ENCODE results near the gene MMP17. TPM values are rescaled to one million over a fixed set of nuclear protein-coding genes. Genes with fewer than 3 reads are reported as not detected.

Gene MMP17
- total RNA-seq (2022) (0.61 and 1.4 TPM in 2 replicates), Bru-seq, nascent RNA (percentile 11 among the genes with signal in this experiment), BruChase-seq, experiment 1, labeled RNA remaining after a 6-hour chase (percentile 7 among the genes with signal in this experiment), BruChase-seq, experiment 2, labeled RNA remaining after a 2-hour chase (percentile 13 among the genes with signal in this experiment)
- long read RNA-seq, partial matches to known transcripts = 0 of 2 reads
- long read RNA-seq, other reads (novel, unspliced or antisense) = 1 of 2 reads

DNA sequence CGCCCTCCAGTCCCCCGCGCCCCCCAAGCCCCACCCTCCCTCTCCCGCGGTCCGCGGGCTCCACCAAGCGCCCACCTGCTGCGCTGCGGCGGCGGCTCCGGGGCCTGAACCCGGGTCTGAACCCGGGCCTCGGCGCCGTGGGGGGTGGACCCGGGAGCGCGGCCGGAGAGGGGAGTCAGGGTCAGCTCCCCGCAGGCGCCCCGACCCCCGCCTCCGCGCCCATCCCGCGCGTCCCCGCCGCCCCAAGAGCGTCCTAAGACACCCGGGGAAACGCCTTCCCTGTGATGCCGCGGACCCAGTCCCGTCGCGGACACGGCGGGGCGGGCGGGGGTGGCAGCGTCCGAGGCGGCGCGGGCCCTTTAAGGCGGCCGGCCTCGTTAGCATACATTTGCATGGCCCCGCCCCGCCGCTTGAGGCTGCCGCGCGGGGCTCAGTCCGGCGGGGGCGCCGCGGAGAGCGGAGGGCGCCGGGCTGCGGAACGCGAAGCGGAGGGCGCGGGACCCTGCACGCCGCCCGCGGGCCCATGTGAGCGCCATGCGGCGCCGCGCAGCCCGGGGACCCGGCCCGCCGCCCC lies at the start of gene MMP17:
Gene MMP17 (plus strand): TSS at position 433 of the 574 bp plus-strand sequence. CDS start 102 bp downstream, at position 535.
- intact Hi-C loops (cut with micrococcal nuclease; ENCODE audit: unreplicated experiment) = loop anchor here (10.0 kb wide), 1 partner anchor 223 kb away; no protein-coding TSS in a partner anchor
- peaks cover 77% of the 10 kb centered on the region for H3K27me3 Mint-ChIP-seq (ENCODE audit: unreplicated experiment)
- H3K4me1 Mint-ChIP-seq (ENCODE audit: low read depth, unreplicated experiment) = peaks cover 18% of the 10 kb centered on the region

DNA sequence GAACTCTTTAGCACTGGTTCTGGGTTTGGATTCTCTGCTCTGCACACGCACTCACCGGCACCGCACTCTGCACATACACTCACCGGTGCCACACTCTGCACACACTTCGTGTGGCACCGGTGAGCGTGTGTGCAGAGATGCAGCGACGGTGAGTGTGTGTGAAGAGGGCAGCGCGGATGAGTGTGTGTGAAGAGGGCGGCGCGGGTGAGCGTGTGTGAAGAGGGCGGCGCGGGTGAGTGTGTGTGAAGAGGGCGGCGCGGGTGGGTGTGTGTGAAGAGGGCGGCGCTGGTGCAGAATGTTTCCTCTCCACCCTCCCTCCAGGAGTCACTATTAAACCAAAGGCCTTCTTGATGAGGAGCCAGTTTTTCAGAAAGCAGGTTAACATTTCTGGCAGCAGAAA lies 49.2 kb upstream of the MMP17 start:
- no peak overlapping the region for H3K4me3 Mint-ChIP-seq (ENCODE audit: low read depth, unreplicated experiment)
- H3K4me1 Mint-ChIP-seq (ENCODE audit: low read depth, unreplicated experiment) = no peaks in the 10 kb centered on the region
- no peaks in the 10 kb centered on the region for H3K9me3 Mint-ChIP-seq (ENCODE audit: low read depth, unreplicated experiment)
- TF ChIP-seq, protein P1, sequence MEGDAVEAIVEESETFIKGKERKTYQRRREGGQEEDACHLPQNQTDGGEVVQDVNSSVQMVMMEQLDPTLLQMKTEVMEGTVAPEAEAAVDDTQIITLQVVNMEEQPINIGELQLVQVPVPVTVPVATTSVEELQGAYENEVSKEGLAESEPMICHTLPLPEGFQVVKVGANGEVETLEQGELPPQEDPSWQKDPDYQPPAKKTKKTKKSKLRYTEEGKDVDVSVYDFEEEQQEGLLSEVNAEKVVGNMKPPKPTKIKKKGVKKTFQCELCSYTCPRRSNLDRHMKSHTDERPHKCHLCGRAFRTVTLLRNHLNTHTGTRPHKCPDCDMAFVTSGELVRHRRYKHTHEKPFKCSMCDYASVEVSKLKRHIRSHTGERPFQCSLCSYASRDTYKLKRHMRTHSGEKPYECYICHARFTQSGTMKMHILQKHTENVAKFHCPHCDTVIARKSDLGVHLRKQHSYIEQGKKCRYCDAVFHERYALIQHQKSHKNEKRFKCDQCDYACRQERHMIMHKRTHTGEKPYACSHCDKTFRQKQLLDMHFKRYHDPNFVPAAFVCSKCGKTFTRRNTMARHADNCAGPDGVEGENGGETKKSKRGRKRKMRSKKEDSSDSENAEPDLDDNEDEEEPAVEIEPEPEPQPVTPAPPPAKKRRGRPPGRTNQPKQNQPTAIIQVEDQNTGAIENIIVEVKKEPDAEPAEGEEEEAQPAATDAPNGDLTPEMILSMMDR (IDR thresholded peaks at IDR 0.05; ENCODE audit: unreplicated experiment) = no peak
- DNase-seq = no peak
- CTCF ChIA-PET = no interaction called here
- BruUV-seq (replicated peaks) = no TSS peak
- peaks cover 23% of the 10 kb centered on the region for H3K36me3 Mint-ChIP-seq (ENCODE audit: insufficient read depth, unreplicated experiment)
- no peaks in the 10 kb centered on the region for H3K27me3 Mint-ChIP-seq (ENCODE audit: unreplicated experiment)
- no peak overlapping the region for H3K27ac Mint-ChIP-seq (ENCODE audit: unreplicated experiment)
- intact Hi-C loops (cut with micrococcal nuclease; ENCODE audit: unreplicated experiment) = no loop called here

More for the DNA sequence above, at the start of gene MMP17:
- no TSS peak for BruUV-seq (replicated peaks)
- Mint-ChIP-seq H3K4me3 (ENCODE audit: low read depth, unreplicated experiment) (peak within 1 kb of the TSS; percentile 64), H3K9me3 (ENCODE audit: low read depth, unreplicated experiment) (no peaks in the 10 kb centered on the region), H3K36me3 (ENCODE audit: insufficient read depth, unreplicated experiment) (peaks cover 22% of the 10 kb centered on the region), H3K27ac (ENCODE audit: unreplicated experiment) (peak within 1 kb of the TSS; percentile 15)
- CTCF ChIA-PET = no interaction called here
- peak; percentile 67 for DNase-seq
- TF ChIP-seq, protein P1 (IDR thresholded peaks at IDR 0.05; ENCODE audit: unreplicated experiment) = no peak

DNA sequence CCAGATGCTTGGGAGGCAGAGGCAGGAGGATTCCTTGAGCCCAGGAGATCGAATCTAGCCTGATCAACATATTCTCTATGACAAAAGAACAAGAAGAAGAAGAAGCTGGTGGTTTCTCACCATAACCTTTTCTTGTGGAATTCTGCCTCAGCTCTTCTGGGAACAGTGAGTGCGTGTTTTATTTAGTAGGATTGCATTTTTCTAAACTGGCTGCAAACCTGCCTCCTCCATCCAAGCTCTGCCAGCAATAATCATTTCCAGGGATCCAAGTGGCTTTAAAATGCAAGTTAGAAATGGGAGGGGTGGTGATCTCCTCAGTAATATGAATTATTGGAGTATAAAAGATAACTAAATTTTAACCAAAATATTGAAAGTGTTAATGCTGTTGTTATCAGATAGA lies 46.1 kb upstream of the MMP17 start:
- Mint-ChIP-seq H3K36me3 (ENCODE audit: insufficient read depth, unreplicated experiment) (peaks cover 36% of the 10 kb centered on the region), H3K4me3 (ENCODE audit: low read depth, unreplicated experiment) (no peak overlapping the region), H3K27ac (ENCODE audit: unreplicated experiment) (no peak overlapping the region), H3K9me3 (ENCODE audit: low read depth, unreplicated experiment) (no peaks in the 10 kb centered on the region), H3K4me1 (ENCODE audit: low read depth, unreplicated experiment) (no peaks in the 10 kb centered on the region), H3K27me3 (ENCODE audit: unreplicated experiment) (no peaks in the 10 kb centered on the region)
- no TSS peak for BruUV-seq (replicated peaks)
- CTCF ChIA-PET = no interaction called here
- TF ChIP-seq, protein P1 (IDR thresholded peaks at IDR 0.05; ENCODE audit: unreplicated experiment) = no peak
- no peak for DNase-seq
- intact Hi-C loops (cut with micrococcal nuclease; ENCODE audit: unreplicated experiment) = no loop called here

DNA sequence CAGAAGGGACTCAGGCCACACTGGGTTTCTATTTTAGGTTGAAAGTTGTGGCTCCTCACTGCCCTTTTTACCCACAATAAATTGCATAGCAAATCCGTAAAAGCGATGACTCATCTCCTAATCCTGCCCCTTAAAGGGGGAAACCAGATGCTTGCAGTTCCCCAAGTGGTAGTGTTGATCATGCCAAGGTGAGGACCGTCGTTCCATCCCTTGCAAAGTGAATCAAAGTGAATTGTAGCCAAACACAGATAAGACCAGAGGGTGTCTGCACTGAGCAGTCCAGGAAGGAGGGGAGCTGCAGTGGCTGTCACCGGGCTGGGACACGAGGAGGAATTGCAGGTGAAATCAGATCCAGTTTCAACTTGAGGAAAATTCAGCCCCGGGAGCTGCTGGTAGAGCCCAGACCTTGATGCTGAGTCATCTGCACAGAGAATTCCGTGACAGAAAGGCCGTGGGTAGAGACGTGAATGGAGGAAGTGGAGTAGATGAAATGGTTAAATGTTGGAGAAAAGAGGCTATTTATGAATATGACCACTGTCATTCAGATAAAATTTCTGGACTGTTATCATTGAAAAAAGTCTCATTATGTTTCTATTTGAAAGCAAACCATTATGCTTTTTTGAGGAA lies 44.2 kb upstream of the MMP17 start:
- Mint-ChIP-seq H3K36me3 (ENCODE audit: insufficient read depth, unreplicated experiment) (peaks cover 46% of the 10 kb centered on the region), H3K4me1 (ENCODE audit: low read depth, unreplicated experiment) (no peaks in the 10 kb centered on the region), H3K27ac (ENCODE audit: unreplicated experiment) (no peak overlapping the region)

More for the DNA sequence above, 44.2 kb upstream of the MMP17 start:
- no TSS peak for BruUV-seq (replicated peaks)
- CTCF ChIA-PET = no interaction called here
- intact Hi-C loops (cut with micrococcal nuclease; ENCODE audit: unreplicated experiment) = no loop called here
- H3K27me3 Mint-ChIP-seq (ENCODE audit: unreplicated experiment) = no peaks in the 10 kb centered on the region
- DNase-seq = no peak
- TF ChIP-seq, protein P1 (IDR thresholded peaks at IDR 0.05; ENCODE audit: unreplicated experiment) = no peak
- H3K9me3 Mint-ChIP-seq (ENCODE audit: low read depth, unreplicated experiment) = no peaks in the 10 kb centered on the region
- no peak overlapping the region for H3K4me3 Mint-ChIP-seq (ENCODE audit: low read depth, unreplicated experiment)

Measured in Calu3 (cell line).